T-cell (primary cell): ENCODE data around the gene EFTUD2. TPM values are rescaled to one million over a fixed set of nuclear protein-coding genes. Genes with fewer than 3 reads are reported as not detected.

Experiments
- ATAC-seq, 4 experiments: fragments of 200-7000 bp in 3 of 4; fragments of 150-1000 bp in 1 of 4; cut with Tn5 transposase; replicated peaks in 1 of 4; 1 replicate in 3 of 4; 2 replicates in 1 of 4; pipeline ENCODE4 v1.10.0; 2021; ENCODE audit warnings: moderate library complexity in 3 of 4, mild to moderate bottlenecking in 2 of 4, moderate number of reproducible peaks in 1 of 4
- CTCF ChIA-PET, 2 donors: fragments of 300-600 bp; sonication (Branson Sonifier 250); formaldehyde crosslinking; loops; one replicate each; lab custom pipeline; 2022; ENCODE audit warnings: antibody characterized with exemption in 2 of 2; lab: Charles Lee
- POLR2A ChIA-PET, 2 donors: fragments of 300-600 bp; sonication (Branson Sonifier 250); formaldehyde crosslinking; loops; one replicate each; lab custom pipeline; 2022; ENCODE audit warnings: antibody characterized with exemption in 2 of 2; lab: Charles Lee
- DNase-seq, 35 experiments: peaks; one replicate each; pipeline versions ENCODE4 v3.0.0 to v3.0.0-alpha.2; 2013 to 2023
- H3K27ac ChIP-seq: one replicate; pipeline ENCODE4 v1.5.1; 2013; ENCODE audit warnings: low read length
- H3K27me3 ChIP-seq, 2 experiments: replicated peaks in 1 of 2; 1 replicate in 1 of 2; 2 replicates in 1 of 2; pipeline versions ENCODE4 v1.6.1 to v1.7.0; 2013; ENCODE audit warnings: low read length in 1 of 2, mixed read lengths in 1 of 2; ENCODE audit not compliant: control insufficient read depth in 2 of 2, insufficient read depth in 2 of 2; ENCODE audit errors: extremely low read depth in 1 of 2
- H3K36me3 ChIP-seq, 2 donors: 1 replicate in 1 of 2; 2 replicates in 1 of 2; pipeline versions ENCODE4 v1.6.1 to v1.7.0; 2013; ENCODE audit warnings: low read length in 1 of 2; ENCODE audit not compliant: control insufficient read depth in 2 of 2, insufficient read depth in 1 of 2; ENCODE audit errors: extremely low read depth in 1 of 2
- H3K4me1 ChIP-seq, 2 experiments: 1 replicate in 1 of 2; 2 replicates in 1 of 2; pipeline versions ENCODE4 v1.6.1 to v1.7.0; 2013; ENCODE audit warnings: low read length in 2 of 2, mixed read lengths in 1 of 2; ENCODE audit not compliant: insufficient read depth in 2 of 2, control insufficient read depth in 1 of 2; ENCODE audit errors: extremely low read depth in 1 of 2
- H3K4me3 ChIP-seq, 2 donors: 1 replicate in 1 of 2; 2 replicates in 1 of 2; pipeline versions ENCODE4 v1.5.1 to v1.7.0; 2013; ENCODE audit warnings: mild to moderate bottlenecking in 2 of 2, low read length in 1 of 2, moderate library complexity in 1 of 2; ENCODE audit not compliant: control insufficient read depth in 1 of 2; ENCODE audit errors: extremely low read depth in 1 of 2
- H3K9me3 ChIP-seq: 2 replicates; pipeline ENCODE4 v1.7.0; 2013
- H3K27ac Mint-ChIP-seq, 2 donors: one replicate each; pipeline ENCODE4 v1.8.0; 2020 to 2021; ENCODE audit warnings: mild to moderate bottlenecking in 2 of 2, mixed read lengths in 2 of 2
- H3K27me3 Mint-ChIP-seq, 2 donors: one replicate each; pipeline ENCODE4 v1.8.0; 2021 to 2022; ENCODE audit warnings: mixed read lengths in 2 of 2
- H3K36me3 Mint-ChIP-seq: one replicate; pipeline ENCODE4 v1.8.0; 2021; ENCODE audit warnings: mixed read lengths
- H3K4me1 Mint-ChIP-seq, 3 donors: one replicate each; pipeline ENCODE4 v1.8.0; 2020 to 2022; ENCODE audit warnings: mixed read lengths in 3 of 3, mild to moderate bottlenecking in 1 of 3
- H3K4me3 Mint-ChIP-seq, 3 donors: one replicate each; pipeline ENCODE4 v1.8.0; 2020 to 2022; ENCODE audit warnings: mild to moderate bottlenecking in 3 of 3, mixed read lengths in 3 of 3, moderate library complexity in 3 of 3
- H3K9me3 Mint-ChIP-seq, 3 donors: one replicate each; pipeline ENCODE4 v1.8.0; 2020 to 2022; ENCODE audit warnings: mixed read lengths in 3 of 3
- WGBS: methylation state at CpG from one replicate; pipeline ENCODE4 v1.1.5; 2013; ENCODE audit warnings: missing lambda C conversion rate; ENCODE audit not compliant: insufficient coverage; 5-methylcytosine and 5-hydroxymethylcytosine counted together
- total RNA-seq, 35 experiments: library from RNA in 6 of 35; stranded (reverse) in 6 of 35; fragments of 120-200 nt in 1 of 35; gene quantifications; one replicate each; pipeline versions ENCODE4 v1.2.1 to v1.2.4 and lab custom pipeline; 2013 to 2026

Gene EFTUD2
- total RNA-seq, 5 donors from 2014 or later (not counting 1 experiment from before 2014, with no cell fraction given): 83.1 to 127 (median 96.0) TPM

- H3K9me3 Mint-ChIP-seq: no peaks in the 10 kb centered on the region
- ChIA-PET POLR2A (no interaction called here), CTCF (interaction anchor here in 1 of 2 donors (0.5 to 1.5 kb wide), 2 partner anchors 102 to 140 kb away, joined by 3 read pairs; no protein-coding TSS in a partner anchor)
- Histone ChIP-seq H3K9me3 (no peaks in the 10 kb centered on the region), H3K4me1 (no peaks in the 10 kb centered on the region), H3K4me3 (no peak overlapping the region), H3K36me3 (peaks cover 9 to 86% of the 10 kb centered on the region in 2 donors), H3K27ac (no peak overlapping the region), H3K27me3 (no peaks in the 10 kb centered on the region)
- no peaks in the 10 kb centered on the region for H3K27me3 Mint-ChIP-seq
- no peak overlapping the region for H3K27ac Mint-ChIP-seq
- peaks cover 0 to 3% (median 0%) of the 10 kb centered on the region in 3 donors for H3K4me1 Mint-ChIP-seq
- DNase-seq (no peak), ATAC-seq (no peak)
- WGBS: no CpG with 5 or more reads among the region's 2 CpGs
- peaks cover 50% of the 10 kb centered on the region for H3K36me3 Mint-ChIP-seq
- H3K4me3 Mint-ChIP-seq: no peak overlapping the region
Observed at GRCh38 chr17:44880062-44880461, 19.2 kb downstream of the EFTUD2 start.

- ATAC-seq (no peak), DNase-seq (no peak)
- Histone ChIP-seq H3K9me3 (no peaks in the 10 kb centered on the region), H3K27me3 (no peaks in the 10 kb centered on the region), H3K4me3 (no peak overlapping the region), H3K36me3 (peaks cover 9 to 86% of the 10 kb centered on the region in 2 donors), H3K27ac (no peak overlapping the region), H3K4me1 (no peaks in the 10 kb centered on the region)
- Mint-ChIP-seq H3K36me3 (peaks cover 51% of the 10 kb centered on the region), H3K4me1 (peaks cover 0 to 3% (median 0%) of the 10 kb centered on the region in 3 donors), H3K9me3 (no peaks in the 10 kb centered on the region), H3K27me3 (no peaks in the 10 kb centered on the region), H3K4me3 (no peak overlapping the region), H3K27ac (no peak overlapping the region)
- CTCF ChIA-PET: interaction anchor here (0.5 to 1.2 kb wide), 3 partner anchors 18 to 335 kb away, joined by 3 to 10 read pairs (median 3); no protein-coding TSS in a partner anchor
- no CpG with 5 or more reads among the region's 6 CpGs for WGBS
- POLR2A ChIA-PET: no interaction called here
Observed at GRCh38 chr17:44879376-44879775, 19.9 kb downstream of the EFTUD2 start.

GRCh38 chr17:44878627-44879221 lies 20.5 kb downstream of the EFTUD2 start:
- Histone ChIP-seq H3K27me3 (no peaks in the 10 kb centered on the region), H3K36me3 (peaks cover 9 to 85% of the 10 kb centered on the region in 2 donors), H3K9me3 (no peaks in the 10 kb centered on the region), H3K4me1 (no peaks in the 10 kb centered on the region), H3K27ac (no peak overlapping the region), H3K4me3 (no peak overlapping the region)
- H3K27me3 Mint-ChIP-seq: no peaks in the 10 kb centered on the region
- H3K36me3 Mint-ChIP-seq: peaks cover 52% of the 10 kb centered on the region
- POLR2A ChIA-PET: no interaction called here
- 0% methylated on average over 1 of the region's 6 CpGs for WGBS
- H3K27ac Mint-ChIP-seq: no peak overlapping the region
- H3K4me3 Mint-ChIP-seq: no peak overlapping the region
- peaks cover 0 to 3% (median 0%) of the 10 kb centered on the region in 3 donors for H3K4me1 Mint-ChIP-seq
- CTCF ChIA-PET: interaction anchor here (0.5 to 1.4 kb wide), 5 partner anchors 19 to 336 kb away, joined by 3 to 10 read pairs (median 3); no protein-coding TSS in a partner anchor
- ATAC-seq: no peak
- DNase-seq: peak in 10 of 35 experiments; percentile 5 to 48 (median 18)
- no peaks in the 10 kb centered on the region for H3K9me3 Mint-ChIP-seq

- POLR2A ChIA-PET: interaction anchor here in 1 of 2 donors (0.7 kb wide), 1 partner anchor 804 kb away, joined by 8 read pairs; no protein-coding TSS in a partner anchor
- H3K27ac ChIP-seq: no peak overlapping the region
- no peak for ATAC-seq
- peaks cover 0 to 3% (median 0%) of the 10 kb centered on the region in 3 donors for H3K4me1 Mint-ChIP-seq
- CTCF ChIA-PET: interaction anchor here (0.6 kb wide), 3 partner anchors 14 to 1079 kb away, joined by 3 to 4 read pairs (median 3); no protein-coding TSS in a partner anchor
- H3K4me1 ChIP-seq: no peaks in the 10 kb centered on the region
- no peaks in the 10 kb centered on the region for H3K27me3 ChIP-seq
- H3K4me3 Mint-ChIP-seq: no peak overlapping the region
- WGBS: 86% methylated on average over 2 of the region's 5 CpGs
- H3K27me3 Mint-ChIP-seq: no peaks in the 10 kb centered on the region
- no peak for DNase-seq
- no peaks in the 10 kb centered on the region for H3K9me3 ChIP-seq
- H3K36me3 ChIP-seq: peaks cover 2 to 83% of the 10 kb centered on the region in 2 donors
- H3K27ac Mint-ChIP-seq: no peak overlapping the region
- peaks cover 46% of the 10 kb centered on the region for H3K36me3 Mint-ChIP-seq
- H3K4me3 ChIP-seq: no peak overlapping the region
- H3K9me3 Mint-ChIP-seq: no peaks in the 10 kb centered on the region
Observed at GRCh38 chr17:44877121-44877520, 22.1 kb downstream of the EFTUD2 start.

- Histone ChIP-seq H3K4me3 (no peak overlapping the region), H3K9me3 (no peaks in the 10 kb centered on the region), H3K27me3 (no peaks in the 10 kb centered on the region), H3K27ac (no peak overlapping the region), H3K36me3 (peaks cover 4 to 82% of the 10 kb centered on the region in 2 donors), H3K4me1 (no peaks in the 10 kb centered on the region)
- Mint-ChIP-seq H3K9me3 (no peaks in the 10 kb centered on the region), H3K36me3 (peaks cover 50% of the 10 kb centered on the region), H3K27me3 (no peaks in the 10 kb centered on the region), H3K27ac (no peak overlapping the region), H3K4me3 (no peak overlapping the region), H3K4me1 (peaks cover 0 to 3% (median 0%) of the 10 kb centered on the region in 3 donors)
- WGBS: 91% methylated on average over 5 of the region's 6 CpGs
- no peak for DNase-seq
- CTCF ChIA-PET: interaction anchor here in 1 of 2 donors (0.7 kb wide), 1 partner anchor 219 kb away, joined by 3 read pairs; no protein-coding TSS in a partner anchor
- POLR2A ChIA-PET: no interaction called here
- ATAC-seq: no peak
Observed at GRCh38 chr17:44875761-44876160, 23.5 kb downstream of the EFTUD2 start.

GRCh38 chr17:44872131-44872768 lies 27.0 kb downstream of the EFTUD2 start:
- POLR2A ChIA-PET: interaction anchor here in 1 of 2 donors (0.8 kb wide), 1 partner anchor 1282 kb away, joined by 8 read pairs; no protein-coding TSS in a partner anchor
- Histone ChIP-seq H3K4me3 (no peak overlapping the region), H3K27ac (no peak overlapping the region), H3K36me3 (peaks cover 12 to 84% of the 10 kb centered on the region in 2 donors), H3K4me1 (no peaks in the 10 kb centered on the region), H3K27me3 (no peaks in the 10 kb centered on the region), H3K9me3 (no peaks in the 10 kb centered on the region)
- CTCF ChIA-PET: no interaction called here
- ATAC-seq (no peak), DNase-seq (no peak)
- no peaks in the 10 kb centered on the region for H3K4me1 Mint-ChIP-seq
- H3K36me3 Mint-ChIP-seq: peaks cover 55% of the 10 kb centered on the region
- H3K27ac Mint-ChIP-seq: no peak overlapping the region
- no peaks in the 10 kb centered on the region for H3K9me3 Mint-ChIP-seq
- H3K27me3 Mint-ChIP-seq: no peaks in the 10 kb centered on the region
- WGBS: 93% methylated on average over 9 of the region's 9 CpGs
- no peak overlapping the region for H3K4me3 Mint-ChIP-seq
